Measurements from ENCODE around the gene SELENOO.

SELENOO gene

GRCh38 chr22:50253046-50253915 is 52.5 kb downstream of the SELENOO start:
- DNase-seq (ENCODE audit: low spot score): no peak

GRCh38 chr22:50253941-50254340 is 53.1 kb downstream of the SELENOO start:
- no peak for DNase-seq (ENCODE audit: low spot score)

- no peak for DNase-seq (ENCODE audit: low spot score)
Observed at GRCh38 chr22:50255099-50255498, 54.3 kb downstream of the SELENOO start.

- no peak for DNase-seq (ENCODE audit: low spot score)
Observed at GRCh38 chr22:50255607-50256006, 54.8 kb downstream of the SELENOO start.

DNA sequence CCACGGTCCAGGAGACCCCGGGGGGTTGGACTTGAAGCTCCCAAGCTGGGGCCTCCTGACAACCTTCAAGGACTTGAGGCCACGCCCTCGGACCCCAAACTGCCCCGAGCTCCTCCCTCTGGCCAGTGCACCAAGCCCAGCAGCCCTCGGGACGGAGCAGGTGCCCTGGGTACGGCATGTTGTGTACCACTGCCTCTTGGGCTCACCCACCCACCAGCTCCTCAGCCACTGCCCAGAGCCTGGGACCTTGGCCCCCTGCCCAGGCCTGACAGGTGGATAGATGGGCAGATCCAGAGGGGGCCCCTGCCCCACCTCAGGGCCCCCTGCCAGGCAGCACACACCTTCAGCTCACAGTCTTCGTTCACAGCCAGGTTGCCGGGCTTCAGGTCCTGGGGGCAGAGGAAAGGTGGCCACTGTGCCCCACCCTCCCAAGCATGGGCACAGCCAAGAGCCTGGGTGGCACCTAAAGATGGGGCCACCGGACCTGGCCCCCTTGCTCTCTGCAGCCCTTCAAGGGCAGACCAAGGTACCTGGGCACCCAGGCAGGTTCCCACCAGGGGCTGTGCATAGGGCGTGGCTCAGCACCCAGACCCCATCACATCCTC is 55.5 kb downstream of the SELENOO start:
- DNase-seq (ENCODE audit: low spot score): no peak

DNA sequence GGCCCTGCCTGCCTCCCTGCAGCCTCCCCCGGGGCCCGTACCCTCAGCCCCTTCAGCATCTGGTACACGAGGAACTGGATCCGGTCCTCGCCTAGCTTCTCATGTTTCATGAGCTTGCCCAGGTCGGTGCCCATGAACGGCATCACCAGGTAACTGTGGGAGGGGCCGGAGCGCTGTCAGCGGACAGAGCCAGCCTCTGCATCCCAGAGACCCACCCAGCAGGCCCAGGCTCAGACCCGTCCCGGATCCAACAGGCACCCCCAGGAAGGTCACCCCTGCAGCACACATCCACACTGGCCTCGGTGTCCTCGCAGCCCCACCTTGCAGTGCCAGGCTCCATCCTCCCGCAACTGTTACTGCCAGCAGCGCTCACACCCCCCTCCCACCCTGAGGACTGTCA is 56.2 kb downstream of the SELENOO start:
- DNase-seq (ENCODE audit: low spot score): no peak

GRCh38 chr22:50257451-50258360 is 56.9 kb downstream of the SELENOO start:
- no peak for DNase-seq (ENCODE audit: low spot score)

DNA sequence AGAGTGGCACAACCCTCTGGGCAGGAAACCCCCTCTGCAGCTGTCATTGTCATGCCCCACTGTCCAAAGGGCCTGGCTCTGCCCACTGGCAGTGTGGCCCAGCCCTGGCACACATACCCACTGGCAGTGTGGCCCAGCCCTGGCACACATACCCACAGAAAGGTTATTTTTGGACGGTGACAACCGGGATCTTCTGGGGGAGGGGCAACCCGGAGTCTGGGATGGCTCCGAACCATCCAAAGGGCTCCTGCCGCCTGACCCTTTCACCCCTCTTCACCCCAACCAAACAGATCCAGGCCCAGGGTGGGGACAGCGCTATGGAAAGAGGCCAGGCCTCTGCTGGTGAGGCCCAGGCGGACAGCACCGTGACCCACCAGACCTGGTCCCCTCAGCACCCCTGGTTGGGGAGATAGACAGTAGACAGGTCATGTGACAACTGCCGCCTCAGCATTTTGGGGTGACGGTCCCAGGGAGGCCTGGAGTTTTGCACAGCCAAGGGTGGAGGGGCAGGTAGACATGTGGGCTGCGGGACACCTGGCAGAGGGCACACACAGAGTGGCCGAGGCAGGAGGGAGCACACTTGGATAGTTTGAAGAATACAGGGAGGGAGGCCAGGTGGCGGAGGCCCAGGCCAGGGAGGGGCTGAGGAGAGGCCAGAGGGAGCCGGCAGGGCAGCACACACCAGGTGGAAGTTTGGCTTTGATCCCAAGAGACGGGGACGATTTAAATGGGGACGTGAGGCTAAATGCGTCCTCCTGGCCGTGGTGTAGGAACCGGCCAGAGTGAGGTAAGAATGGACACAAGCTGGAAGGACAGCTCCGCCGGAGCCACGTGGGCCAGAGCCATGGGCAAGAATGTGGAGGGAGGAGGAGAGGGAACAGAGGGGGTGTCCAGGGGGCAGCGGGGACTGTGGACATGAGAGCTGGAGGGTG is 57.8 kb downstream of the SELENOO start:
- DNase-seq (ENCODE audit: low spot score): no peak

DNA sequence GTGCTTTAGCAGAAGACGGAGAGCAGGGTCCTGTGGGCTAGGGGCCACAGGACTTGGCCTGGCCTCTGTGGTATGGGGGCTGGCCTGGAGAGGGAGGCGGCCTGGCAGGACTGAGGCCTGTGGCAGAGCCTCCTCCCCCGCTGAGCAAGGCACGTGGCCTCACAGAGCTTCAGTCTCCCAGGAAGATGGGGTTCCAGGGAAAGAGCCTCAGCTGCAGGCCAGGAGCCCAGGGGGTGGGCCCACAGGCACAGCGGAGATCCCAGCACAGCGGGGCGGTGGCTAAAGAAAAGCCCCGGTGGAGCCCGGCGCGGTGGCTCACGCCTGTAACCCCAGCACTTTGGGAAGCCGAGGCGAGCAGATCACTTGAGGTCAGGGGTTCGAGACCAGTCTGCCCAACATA is 58.5 kb downstream of the SELENOO start:
- DNase-seq (ENCODE audit: low spot score): no peak

DNA sequence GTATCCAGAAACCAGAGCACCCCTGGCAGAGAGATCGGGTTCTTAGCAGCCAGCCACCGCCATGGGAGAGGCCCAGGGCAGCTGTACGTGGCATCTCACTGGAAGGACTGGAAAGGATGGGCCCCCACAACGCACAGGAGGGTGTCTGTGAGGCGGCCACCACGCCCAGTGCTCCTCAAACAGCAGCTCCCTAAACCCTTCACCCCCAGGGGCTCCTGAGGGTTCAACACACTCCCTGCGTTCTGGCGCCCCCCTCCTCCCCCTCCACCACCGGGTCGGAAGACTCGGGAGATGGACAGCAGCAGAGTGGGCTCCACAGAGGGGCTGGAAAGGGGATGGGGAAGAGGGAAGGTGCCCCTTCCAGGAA is 59.6 kb downstream of the SELENOO start:
- DNase-seq (ENCODE audit: low spot score): no peak

- peak; percentile 57 for DNase-seq (ENCODE audit: low spot score)
Observed at GRCh38 chr22:50260801-50261614, 60.2 kb downstream of the SELENOO start.

- DNase-seq (ENCODE audit: low spot score): peak; percentile 65
Observed at GRCh38 chr22:50261615-50262459, 61.0 kb downstream of the SELENOO start, which contains the start of gene MAPK12. MAPK12 (minus strand) TSS chr22:50261683; CDS start chr22:50261509, 174 bp downstream.

GRCh38 chr22:50262460-50262911 is 61.7 kb downstream of the SELENOO start:
- no peak for DNase-seq (ENCODE audit: low spot score)

DNA sequence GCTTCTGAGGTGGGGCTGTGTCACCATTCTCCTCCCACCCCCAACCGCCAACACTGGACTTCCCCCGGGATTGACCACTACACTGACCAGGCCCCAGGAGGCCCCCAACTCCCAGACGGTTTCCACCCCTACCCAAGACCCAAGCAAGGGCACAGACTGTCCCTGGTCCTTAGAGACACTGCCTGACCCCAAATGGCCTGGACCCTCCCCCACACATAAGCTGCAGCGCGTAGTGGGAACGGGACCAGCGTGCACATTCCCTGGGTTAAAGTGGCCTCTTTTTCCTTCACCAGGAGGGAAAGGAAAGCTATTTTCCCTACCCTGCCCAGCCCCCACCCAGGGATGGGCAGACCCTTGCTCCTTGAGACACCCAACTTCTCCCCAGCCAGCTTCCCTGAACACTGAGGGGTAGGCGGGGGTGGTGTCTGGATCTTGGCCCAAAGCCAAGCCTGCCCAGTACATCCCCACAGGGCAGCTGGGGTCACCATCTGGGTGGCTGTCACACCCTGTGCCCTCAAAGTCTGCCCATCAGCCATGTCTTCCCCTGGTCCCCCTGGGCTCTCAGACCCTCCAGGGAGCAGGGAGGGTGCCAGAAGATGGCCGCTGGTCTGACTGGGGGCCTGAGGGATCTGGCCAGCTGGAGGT is 62.3 kb downstream of the SELENOO start:
- DNase-seq (ENCODE audit: low spot score): no peak

GRCh38 chr22:50264104-50264745 is 63.4 kb downstream of the SELENOO start:
- DNase-seq (ENCODE audit: low spot score): no peak

DNA sequence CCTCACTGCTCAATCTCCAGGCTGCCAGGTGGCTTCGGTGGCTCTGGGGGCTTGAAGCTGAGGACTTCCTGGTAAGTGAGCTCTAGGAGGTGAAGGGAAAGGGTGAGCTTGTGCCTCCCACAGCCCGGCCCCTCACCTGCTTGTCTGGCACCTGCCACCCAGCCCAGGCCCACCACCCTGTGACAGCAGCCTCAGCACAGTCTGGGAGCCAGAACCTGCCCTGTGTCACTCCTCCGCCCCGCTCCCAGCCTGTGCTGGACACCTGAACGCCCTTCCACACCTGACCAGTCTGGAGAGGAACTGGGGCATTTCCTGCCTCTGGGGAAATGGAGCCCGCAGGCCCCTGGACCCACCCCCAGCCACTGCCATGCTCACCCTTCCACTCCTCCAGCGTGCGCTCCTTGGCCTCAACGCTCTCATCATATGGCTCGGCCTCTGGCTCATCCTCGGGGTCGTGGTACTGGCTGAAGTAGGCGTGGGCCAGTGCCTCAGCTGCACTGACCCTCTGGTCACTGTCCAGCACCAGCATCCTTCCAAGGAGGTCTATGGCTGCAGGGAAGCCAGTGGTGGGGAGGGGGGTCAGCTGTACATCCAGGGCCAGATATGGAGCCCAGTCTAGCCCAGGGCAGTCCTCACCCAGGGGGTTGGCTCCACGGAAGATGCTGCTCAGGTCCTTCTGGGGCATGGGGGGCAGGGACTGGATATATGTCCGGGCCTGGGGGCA is 64.3 kb downstream of the SELENOO start:
- DNase-seq (ENCODE audit: low spot score): no peak

DNA sequence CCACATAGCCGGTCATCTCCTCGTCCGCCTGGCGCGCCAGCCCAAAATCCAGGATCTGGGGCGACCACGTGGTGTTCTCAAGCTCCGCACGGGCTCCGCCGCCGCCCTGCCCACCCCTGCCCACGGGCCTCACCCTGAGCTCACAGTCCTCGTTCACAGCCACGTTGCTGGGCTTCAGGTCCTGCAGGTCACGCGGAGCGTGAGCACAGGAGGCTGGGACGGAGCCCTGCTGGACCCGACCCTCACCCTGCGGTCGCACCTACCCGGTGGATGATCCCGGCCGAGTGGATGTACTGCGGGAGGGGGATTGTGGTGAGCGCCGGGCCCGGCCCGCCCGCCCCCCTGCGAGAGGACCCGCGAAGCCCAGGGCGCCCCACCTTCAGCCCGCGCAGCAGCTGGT is 66.2 kb downstream of the SELENOO start:
- no peak for DNase-seq (ENCODE audit: low spot score)

All from AG08395 (cell line).